HG03025 (cell line): ENCODE data around the gene IGLL5.
"Not testable (repeated sequence)": the region's sequence is repeated elsewhere in the genome, so short reads cannot be mapped to it uniquely, and the experiment has no call there.

Experiments
- ATAC-seq: cut with Tn5 transposase; IDR thresholded peaks from one replicate; pipeline ENCODE4 v1.9.1; 2021; ENCODE audit warnings: mild to moderate bottlenecking, moderate library complexity; ENCODE audit not compliant: unreplicated experiment, low FRiP score

The IGLL5 gene

DNA sequence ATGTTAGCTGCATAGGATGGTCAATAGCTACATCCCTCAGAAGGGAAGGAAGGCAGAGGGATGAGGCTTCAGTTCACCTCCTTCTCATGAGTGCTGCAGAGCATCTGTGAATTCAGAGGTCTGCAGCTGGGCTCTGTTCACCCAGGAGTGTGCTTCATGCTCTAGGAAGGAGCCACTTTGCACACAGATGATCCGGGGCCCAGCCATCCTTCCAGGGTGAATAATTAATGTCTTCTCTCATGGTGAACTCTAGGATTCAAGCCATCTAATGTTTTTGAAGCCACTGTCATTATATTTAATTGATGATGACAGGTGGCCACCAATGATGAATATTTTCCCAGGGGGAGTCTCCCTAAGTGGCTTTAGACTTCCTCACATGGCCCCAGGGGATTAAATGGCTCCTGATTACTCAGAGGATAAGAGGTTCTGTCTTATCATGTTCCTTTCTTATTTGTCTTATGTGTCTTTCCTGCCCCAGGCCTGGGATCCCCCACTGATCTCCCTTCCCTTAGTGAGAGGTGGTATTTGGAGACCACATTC is 10.9 kb downstream of the IGLL5 start:
- not testable (repeated sequence) for ATAC-seq

GRCh38 chr22:22899342-22900080 is 11.9 kb downstream of the IGLL5 start:
- not testable (repeated sequence) for ATAC-seq

DNA sequence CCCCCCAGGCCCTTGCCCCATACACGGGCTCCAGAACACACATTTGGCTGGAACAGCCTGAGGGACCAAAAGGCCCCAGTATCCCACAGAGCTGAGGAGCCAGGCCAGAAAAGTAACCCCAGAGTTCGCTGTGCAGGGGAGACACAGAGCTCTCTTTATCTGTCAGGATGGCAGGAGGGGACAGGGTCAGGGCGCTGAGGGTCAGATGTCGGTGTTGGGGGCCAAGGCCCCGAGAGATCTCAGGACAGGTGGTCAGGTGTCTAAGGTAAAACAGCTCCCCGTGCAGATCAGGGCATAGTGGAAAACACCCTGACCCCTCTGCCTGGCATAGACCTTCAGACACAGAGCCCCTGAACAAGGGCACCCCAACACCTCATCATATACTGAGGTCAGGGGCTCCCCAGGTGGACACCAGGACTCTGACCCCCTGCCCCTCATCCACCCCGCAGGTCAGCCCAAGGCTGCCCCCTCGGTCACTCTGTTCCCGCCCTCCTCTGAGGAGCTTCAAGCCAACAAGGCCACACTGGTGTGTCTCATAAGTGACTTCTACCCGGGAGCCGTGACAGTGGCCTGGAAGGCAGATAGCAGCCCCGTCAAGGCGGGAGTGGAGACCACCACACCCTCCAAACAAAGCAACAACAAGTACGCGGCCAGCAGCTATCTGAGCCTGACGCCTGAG is 13.1 kb downstream of the IGLL5 start:
- not testable (repeated sequence) for ATAC-seq

DNA sequence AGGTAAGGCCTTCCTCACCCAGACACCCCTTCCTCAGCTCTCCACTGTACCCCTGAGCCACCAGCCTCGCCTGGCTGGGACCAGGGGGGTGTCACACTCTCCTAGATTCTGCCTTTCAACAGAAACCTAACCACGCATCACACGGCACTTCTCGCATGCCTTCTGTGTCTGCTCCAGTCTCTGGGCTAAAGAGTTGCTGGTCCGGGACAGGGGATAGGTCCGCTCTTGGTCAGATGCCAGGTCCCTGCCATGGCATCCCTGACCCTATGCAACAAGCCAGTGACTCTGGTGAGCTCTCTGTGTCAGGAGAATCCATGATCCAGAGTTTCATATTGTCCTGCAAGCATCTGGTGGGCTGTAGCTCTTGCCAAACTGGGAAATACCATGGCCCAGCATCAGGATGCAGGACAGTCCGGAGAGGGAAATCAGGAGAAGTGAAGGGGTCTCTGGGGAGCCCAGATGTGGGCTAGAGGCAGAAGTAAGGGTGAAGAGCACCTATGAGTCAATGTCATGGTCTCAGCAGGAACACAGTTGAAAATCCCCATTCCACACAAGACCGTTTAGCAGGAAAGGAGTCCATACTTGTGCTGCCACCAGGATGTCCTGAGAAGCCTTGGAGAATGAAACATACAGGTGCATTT is 14.1 kb downstream of the IGLL5 start:
- ATAC-seq: no peak

GRCh38 chr22:22902247-22903001 is 14.8 kb downstream of the IGLL5 start:
- ATAC-seq: no peak

DNA sequence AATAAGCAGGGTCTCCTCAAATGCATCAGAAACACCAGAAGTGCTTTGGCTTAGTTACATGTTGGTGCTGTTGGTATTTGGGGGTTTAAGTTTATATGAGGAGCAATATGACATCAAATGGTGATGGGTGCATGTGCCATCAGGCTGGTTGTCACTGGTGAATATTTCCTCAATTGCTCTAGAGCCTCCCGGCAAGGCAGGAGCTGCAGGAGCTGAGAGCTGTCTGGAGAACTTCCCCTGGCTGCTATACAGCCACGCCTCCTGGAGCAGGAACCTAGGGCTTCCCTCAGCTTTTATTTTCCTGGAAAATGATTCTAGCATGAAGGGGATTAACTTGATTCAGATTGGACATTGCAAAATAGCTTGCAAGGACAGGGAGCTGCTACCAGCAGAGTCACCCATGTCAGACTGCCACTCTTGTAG is 15.8 kb downstream of the IGLL5 start:
- no peak for ATAC-seq

DNA sequence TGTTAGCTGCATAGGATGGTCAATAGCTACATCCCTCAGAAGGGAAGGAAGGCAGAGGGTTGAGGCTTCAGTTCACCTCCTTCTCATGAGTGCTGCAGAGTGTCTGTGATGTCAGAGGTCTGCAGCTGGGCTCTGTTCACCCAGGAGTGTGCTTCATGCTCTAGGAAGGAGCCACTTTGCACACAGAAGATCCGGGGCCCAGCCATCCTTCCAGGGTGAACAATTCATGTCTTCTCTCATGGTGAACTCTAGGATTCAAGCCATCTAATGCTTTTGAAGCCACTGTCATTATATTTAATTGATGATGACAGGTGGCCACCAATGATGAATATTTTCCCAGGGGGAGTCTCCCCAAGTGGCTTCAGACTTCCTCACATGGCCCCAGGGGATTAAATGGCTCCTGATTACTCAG is 16.2 kb downstream of the IGLL5 start:
- ATAC-seq: not testable (repeated sequence)

DNA sequence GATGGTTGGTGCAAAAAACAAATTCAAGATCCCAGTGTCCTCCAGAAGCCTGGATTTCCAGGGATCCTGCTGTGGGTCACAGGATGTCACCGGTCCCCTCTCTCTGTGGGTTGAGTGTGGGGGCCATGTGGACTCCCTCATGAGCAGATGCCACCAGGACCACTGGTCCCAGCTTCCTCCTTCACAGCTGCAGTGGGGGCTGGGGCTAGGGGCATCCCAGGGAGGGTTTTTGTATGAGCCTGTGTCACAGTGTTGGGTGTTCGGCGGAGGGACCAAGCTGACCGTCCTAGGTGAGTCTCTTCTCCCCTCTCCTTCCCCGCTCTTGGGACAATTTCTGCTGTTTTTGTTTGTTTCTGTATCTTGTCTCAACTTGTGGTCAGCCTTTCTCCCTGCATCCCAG is 17.1 kb downstream of the IGLL5 start:
- not testable (repeated sequence) for ATAC-seq

- not testable (repeated sequence) for ATAC-seq
Measured at GRCh38 chr22:22906391-22906790, 18.8 kb downstream of the IGLL5 start.

DNA sequence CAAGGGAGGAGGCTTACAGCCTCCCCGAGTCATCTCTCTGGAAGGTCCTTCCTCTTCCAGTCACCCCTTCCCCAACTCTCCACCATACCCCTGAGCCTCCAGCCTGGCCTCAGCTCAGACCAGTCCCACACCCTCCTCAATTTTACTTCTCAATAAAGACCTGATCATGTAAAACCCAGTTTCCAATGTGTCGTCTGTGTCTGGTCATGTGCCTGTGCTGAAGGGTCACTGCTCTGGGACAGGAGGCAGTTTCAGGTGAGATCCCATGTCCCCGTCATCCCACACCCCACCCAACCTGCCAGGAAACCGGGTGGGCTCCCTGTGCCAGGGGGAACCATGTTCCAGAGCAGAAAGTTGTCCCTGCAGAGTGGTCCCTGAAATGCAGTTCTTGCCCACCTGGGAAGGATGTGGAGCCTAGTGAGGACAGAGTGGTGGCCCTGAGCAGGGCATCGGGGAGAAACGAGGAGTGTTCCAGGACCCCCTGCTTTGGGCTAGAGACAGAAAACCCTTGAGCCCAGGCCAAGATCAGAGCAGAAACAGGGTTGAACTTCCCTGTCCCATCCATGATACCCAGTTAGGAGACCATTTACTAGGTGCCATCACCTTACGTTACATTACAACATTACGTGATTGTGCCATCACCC is 19.4 kb downstream of the IGLL5 start:
- no peak for ATAC-seq

- ATAC-seq: no peak
Measured at GRCh38 chr22:22907551-22908494, 20.2 kb downstream of the IGLL5 start.

DNA sequence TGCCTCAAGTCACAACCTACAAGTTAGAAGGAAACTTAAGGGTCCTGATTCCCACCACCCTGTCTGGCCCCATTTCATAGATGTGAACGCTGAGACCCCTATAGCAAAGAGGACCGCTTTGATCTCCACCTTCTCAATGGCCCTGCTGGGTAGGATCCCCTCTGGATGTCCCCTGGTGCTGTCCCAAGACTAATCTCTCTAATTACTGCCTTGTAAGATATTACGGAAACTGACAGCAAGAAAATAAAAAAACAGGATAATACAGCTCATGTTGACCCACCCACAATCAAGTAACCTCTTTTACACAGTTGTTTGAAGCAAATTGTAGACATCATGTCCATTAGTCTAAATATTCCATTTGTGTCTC is 20.9 kb downstream of the IGLL5 start:
- ATAC-seq: no peak

DNA sequence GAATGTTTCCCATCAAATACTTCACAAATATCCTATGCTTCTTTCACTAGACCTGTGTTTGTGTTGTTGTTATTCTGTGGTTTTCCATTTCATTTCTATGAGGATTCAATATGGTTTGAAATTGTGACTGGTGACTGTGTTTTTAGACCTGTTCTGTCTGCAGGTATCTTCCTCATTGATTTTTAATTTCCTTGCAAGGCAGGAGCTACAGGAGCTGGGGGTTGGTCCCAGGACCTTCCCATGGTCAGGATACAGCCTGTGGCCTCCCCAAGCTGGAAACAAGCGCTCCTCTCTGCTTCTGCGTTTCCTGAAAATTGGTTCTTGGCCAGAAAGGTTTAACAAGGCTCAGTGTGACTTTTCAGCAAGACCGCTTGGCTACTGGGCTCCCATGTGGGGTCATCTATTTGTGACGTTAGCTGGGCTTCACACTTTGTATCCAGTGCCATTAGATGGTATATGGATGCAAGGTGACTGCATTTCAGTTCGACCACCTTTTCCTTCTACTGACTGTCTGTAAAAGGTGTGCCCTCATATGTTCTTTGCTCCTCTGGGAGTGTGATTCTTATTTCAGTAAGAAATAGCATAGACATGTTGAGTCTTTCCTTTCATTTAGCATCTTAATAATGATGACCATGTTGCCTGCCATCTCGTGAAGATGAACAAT is 21.5 kb downstream of the IGLL5 start:
- no peak for ATAC-seq

DNA sequence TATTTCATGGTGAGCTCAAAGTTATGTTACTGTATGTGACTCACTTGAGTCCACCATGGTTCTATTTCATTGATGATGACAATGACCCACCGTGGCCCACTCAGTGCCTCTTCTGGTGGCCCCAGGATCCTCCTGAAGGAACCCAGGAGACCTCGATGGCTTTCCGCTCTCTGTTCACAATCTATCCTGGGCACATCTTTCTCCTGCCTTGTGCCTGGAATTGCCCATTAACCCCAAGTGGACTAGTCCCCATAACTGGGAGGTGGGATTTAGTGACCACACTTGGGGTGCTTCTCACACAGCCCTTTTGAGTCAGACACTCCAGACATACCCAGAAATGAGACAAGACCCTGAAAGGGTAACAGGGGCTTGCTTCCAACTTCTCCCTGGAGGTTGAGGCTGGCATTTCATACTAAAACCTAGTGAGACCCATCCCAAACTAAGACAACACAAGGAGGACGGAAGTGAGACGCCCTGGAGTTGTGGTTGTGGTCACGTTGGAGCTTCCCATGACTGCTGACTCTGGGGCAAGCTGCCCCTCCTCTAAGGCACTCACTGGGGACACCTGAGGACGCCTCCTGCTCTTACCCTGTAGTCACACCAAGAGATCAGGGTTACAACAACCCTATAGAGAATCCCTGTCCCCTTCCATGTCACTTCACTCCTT is 22.1 kb downstream of the IGLL5 start:
- no peak for ATAC-seq

DNA sequence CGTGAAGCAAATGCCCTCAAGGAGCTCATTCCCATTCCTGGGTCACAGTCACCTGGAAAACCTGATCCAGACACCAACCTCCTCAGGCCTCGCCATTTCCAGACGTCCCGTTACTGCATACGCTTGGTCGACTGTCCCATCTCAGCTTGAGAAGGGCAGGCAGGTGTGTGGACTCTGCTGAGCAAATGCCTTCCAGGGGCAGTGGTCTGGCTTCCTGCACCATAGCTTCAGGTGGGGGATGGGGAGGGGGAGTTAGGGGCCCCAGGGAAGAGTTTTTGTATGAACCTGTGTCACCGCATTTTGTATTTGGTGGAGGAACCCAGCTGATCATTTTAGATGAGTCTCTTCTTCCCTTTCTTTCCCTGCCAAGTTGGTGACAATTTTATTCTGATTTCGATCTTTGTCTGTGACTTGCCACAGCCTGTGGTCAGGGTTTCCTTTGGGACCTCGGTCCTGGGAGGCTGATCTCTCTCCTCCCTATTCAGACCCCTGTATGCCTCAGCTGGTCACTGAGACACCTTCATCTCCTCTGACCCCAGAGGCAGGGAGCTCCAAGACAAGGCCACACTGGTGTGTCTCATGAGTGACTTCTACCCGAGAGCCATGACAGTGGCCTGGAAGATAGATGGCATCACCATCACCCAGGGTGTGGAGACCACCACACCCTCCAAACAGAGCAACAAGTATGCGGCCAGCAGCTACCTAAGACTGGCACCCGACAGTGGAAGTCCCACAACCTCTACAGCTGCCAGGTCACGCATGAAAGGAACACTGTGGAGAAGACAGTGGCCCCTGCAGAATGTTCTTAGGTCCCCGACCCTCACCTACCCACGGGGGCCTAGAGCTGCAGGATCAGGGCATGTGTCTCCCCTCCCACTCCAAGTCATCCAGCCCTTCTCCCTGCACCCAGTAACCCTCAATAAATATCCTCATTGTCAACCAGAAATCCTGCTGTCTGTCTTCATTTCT is 22.9 kb downstream of the IGLL5 start:
- no peak for ATAC-seq

GRCh38 chr22:22911327-22912134 is 23.9 kb downstream of the IGLL5 start:
- no peak for ATAC-seq
